ENCODE data around the gene AREL1. TPM values are rescaled to one million over a fixed set of nuclear protein-coding genes. Genes with fewer than 3 reads are reported as not detected.

The AREL1 gene
- total and polyA plus RNA-seq, 10 of the 15 experiments (the other 5 are each of a cell fraction or from before 2014, with no cell fraction given), result 6.2 to 40.4 (median 23.7) TPM

DNA sequence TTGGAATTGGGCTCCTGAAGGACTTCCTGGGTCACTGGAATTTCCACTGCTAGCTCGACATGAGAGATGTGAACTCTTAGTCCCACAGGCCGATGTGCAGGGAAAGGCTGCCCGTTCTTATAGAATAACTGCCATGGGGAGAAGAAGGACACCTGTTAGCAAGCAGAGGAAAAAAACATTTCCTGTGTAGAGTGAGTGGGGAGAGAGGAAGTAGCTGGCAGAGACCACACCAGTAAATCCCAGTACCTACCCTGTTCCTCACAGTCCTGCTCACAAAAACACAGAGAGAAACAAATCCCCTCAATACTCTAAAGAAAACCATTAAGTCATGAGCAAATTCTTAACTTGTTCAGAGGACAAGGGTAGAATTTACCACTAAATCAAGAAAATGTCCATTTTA, 29.5 kb downstream of the AREL1 start (continued):
- TF ChIP-seq, protein P1, sequence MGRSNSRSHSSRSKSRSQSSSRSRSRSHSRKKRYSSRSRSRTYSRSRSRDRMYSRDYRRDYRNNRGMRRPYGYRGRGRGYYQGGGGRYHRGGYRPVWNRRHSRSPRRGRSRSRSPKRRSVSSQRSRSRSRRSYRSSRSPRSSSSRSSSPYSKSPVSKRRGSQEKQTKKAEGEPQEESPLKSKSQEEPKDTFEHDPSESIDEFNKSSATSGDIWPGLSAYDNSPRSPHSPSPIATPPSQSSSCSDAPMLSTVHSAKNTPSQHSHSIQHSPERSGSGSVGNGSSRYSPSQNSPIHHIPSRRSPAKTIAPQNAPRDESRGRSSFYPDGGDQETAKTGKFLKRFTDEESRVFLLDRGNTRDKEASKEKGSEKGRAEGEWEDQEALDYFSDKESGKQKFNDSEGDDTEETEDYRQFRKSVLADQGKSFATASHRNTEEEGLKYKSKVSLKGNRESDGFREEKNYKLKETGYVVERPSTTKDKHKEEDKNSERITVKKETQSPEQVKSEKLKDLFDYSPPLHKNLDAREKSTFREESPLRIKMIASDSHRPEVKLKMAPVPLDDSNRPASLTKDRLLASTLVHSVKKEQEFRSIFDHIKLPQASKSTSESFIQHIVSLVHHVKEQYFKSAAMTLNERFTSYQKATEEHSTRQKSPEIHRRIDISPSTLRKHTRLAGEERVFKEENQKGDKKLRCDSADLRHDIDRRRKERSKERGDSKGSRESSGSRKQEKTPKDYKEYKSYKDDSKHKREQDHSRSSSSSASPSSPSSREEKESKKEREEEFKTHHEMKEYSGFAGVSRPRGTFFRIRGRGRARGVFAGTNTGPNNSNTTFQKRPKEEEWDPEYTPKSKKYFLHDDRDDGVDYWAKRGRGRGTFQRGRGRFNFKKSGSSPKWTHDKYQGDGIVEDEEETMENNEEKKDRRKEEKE (IDR thresholded peaks at IDR 0.05), result no peak
- TF ChIP-seq ZNF24 (IDR thresholded peaks at IDR 0.05) (no peak), MYB (IDR thresholded peaks at IDR 0.05; ENCODE audit: borderline replicate concordance, low read depth, low read length) (no peak), BRCA1 (IDR thresholded peaks at IDR 0.05; ENCODE audit: low read depth, low read length) (no peak)
- TF ChIP-seq, protein P2, sequence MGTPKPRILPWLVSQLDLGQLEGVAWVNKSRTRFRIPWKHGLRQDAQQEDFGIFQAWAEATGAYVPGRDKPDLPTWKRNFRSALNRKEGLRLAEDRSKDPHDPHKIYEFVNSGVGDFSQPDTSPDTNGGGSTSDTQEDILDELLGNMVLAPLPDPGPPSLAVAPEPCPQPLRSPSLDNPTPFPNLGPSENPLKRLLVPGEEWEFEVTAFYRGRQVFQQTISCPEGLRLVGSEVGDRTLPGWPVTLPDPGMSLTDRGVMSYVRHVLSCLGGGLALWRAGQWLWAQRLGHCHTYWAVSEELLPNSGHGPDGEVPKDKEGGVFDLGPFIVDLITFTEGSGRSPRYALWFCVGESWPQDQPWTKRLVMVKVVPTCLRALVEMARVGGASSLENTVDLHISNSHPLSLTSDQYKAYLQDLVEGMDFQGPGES (IDR thresholded peaks at IDR 0.05), result no peak

DNA sequence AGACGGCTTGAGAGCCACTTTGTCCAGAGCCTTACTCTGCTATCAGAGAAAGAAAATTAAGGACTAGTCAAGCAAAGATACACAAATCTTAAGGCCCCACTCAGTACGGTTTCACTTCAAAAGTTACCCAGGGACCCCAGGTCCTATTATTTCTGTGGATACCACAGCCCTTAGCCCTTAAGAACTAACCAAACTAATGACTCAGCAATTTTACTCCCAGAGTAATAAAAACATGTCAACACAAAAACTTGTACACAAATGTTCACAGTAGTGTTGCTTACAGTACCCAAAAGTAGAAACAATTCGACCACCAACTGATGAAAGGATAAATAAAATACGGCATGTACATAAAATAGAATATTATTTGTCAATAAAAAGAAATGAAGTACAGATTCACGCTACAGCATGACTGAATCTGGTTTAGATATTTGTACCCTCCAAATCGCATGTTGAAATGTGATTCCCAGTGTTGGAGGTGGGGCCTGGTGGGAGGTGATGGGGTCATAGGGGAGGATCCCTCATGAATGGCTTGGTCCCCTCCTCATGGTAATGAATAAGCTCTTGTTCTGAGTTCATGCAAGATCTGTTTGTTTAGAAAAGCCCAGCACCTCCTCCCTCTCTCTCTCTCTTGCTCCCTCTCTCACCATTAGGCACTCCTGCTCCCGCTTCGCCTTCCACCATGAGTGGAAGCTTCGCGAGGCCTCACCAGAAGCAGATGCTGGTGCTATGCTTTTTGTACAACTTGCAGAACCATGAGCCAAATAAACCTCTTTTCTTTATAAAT, 30.5 kb downstream of the AREL1 start:
- FAIRE-seq (no peak), ATAC-seq (no peak), DNase-seq (ENCODE audit: low read depth, low spot score) (no peak)
- Histone ChIP-seq H3K9me3 (replicated peaks; ENCODE audit: control insufficient read depth, insufficient read depth, low read length) (no peaks in the 10 kb centered on the region), H2AFZ (ENCODE audit: control insufficient read depth, low read depth, low read length) (no peak overlapping the region), H3K27ac (ENCODE audit: control insufficient read depth, insufficient read depth) (no peak overlapping the region), H3K27me3 (replicated peaks in 1 of 2; ENCODE audit: control insufficient read depth in 2 of 2, insufficient read depth in 2 of 2, low read length in 1 of 2) (no peaks in the 10 kb centered on the region), H3K4me2 (ENCODE audit: control insufficient read depth, insufficient read depth) (no peak overlapping the region), H3K36me3 (ENCODE audit: control insufficient read depth in 2 of 2, insufficient read depth in 2 of 2, low read length in 1 of 2) (peaks cover 0 to 4% of the 10 kb centered on the region in 2 experiments; a peak in 3 of 4 replicates), H3K79me2 (ENCODE audit: control insufficient read depth, insufficient read depth, low read length) (no peaks in the 10 kb centered on the region), H4K20me1 (ENCODE audit: control insufficient read depth, insufficient read depth) (no peaks in the 10 kb centered on the region), H3K9ac (ENCODE audit: control insufficient read depth, insufficient read depth, low read length) (no peak overlapping the region), H3K4me1 (ENCODE audit: control insufficient read depth, insufficient read depth, low read length) (peaks cover 12% of the 10 kb centered on the region), H3K4me3 (no peak overlapping the region)
- RAD21 ChIA-PET (ENCODE audit: unreplicated experiment), result no interaction called here
- CTCF ChIA-PET, result no interaction called here
- SMC1A ChIA-PET (ENCODE audit: uncharacterized antibody, unreplicated experiment), result no interaction called here
- POLR2A ChIA-PET, result no interaction called here
- WGBS (ENCODE audit: insufficient coverage, insufficient replicate concordance, low lambda C conversion rate, missing lambda C conversion rate), result 96% methylated on average over 10 of the region's 10 CpGs
- BruUV-seq (replicated peaks), result no TSS peak
- intact Hi-C loops (cut with micrococcal nuclease; ENCODE audit: unreplicated experiment) (no loop called here), in situ Hi-C loops (cut with MboI) (no loop called here)
- TF ChIP-seq BACH1 (IDR thresholded peaks at IDR 0.05; ENCODE audit: borderline replicate concordance), result peak; percentile 59; the same call in 1 of the 2 replicates
- no peak for TF ChIP-seq MTA2 (IDR thresholded peaks at IDR 0.05; ENCODE audit: low read depth)
- no peak for TF ChIP-seq JUNB (IDR thresholded peaks at IDR 0.05)

Data from GM12878 (cell line).